ENCODE data around the gene LHX4.

Gene LHX4

DNA sequence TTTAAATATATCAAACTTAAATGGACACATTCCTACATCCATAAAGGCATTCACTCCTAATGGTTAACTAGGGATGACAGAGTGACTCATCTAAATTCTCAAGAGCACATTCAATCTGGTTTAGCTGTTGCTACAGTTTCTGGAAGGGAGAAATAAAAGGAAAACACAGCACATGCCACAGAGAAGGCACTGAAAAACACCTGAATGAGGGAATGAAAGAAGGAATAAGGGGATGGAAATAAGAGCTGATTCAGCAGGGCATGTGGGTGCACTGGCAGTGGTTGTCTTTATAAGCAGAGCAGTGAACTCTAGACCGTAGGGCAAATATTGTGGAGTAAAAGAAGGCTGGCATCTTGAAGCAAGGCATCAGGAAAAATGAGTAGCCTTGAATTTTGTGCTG is 79.3 kb downstream of the LHX4 start:
- no peak for DNase-seq (ENCODE audit: low read depth)

DNA sequence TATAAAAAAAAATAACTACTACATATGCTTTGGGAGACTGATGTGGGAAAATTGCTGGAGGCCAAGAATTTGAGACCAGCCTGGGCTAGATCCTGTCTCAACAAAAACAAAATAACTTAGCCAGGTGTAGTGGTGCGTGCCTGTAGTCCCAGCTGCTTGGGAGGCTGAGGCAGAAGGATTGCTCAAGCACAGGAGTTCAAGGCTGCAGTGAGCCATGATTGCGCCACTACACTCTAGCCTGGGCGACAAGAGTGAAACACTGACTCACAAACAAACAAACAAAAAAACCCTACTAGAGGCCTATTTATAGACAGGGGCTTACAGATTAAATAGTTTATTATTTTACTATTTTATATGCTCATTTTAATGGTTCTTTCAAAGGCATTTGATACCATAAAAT is 80.0 kb downstream of the LHX4 start:
- no peak for DNase-seq (ENCODE audit: low read depth)

DNA sequence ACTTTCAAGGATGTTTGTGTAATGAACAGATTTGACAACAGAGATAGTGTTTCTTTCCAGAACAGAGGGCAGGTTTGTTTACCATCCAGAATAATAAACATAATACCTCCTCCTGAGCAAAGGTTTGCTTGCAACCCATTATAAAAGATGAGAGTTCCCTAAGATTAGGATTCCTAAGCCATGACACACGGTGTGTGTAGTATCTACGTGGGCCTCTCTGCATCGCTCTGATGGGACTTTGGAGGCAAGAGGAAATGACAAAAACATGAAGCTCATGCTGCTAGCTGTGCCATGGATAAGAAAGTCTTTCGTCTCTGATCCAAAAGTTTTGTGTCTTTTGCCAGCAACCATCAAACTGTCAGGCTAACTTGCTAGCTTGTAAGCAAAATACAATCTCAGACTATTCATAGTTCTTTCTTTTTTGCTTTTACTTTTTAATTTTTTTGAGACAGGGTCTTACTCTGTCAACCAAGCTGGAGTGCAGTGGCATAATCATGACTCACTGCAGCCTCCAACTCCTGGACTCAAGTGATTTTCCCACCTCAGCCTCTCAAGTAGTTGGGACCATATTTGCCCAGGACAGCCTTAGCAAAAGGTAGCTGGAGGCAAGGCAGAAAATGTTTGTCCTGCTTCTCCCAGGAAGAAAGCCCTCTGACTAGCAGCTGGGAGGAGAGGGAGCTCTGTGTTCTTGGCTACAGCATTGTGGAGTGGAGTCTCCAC is 81.1 kb downstream of the LHX4 start:
- no peak for DNase-seq (ENCODE audit: low read depth)

DNA sequence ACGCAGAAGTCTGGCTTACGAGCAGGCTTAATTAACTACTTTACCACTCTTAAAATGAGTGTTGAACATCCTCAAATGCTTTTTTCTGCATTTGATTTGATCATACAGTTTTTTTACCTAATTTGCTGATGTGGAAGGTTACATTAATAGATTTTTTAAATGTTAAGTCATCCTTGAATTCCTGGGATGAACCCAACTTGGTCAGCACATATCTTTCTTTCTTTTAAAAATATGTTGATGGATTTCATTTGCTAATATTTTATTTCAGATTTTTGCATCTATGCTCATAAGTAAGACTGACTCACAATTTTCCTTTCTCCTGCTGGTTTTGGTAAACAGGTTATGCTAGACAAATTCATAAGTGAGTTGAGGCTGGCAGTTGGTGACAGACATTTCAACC is 82.9 kb downstream of the LHX4 start:
- no peak for DNase-seq (ENCODE audit: low read depth)

DNA sequence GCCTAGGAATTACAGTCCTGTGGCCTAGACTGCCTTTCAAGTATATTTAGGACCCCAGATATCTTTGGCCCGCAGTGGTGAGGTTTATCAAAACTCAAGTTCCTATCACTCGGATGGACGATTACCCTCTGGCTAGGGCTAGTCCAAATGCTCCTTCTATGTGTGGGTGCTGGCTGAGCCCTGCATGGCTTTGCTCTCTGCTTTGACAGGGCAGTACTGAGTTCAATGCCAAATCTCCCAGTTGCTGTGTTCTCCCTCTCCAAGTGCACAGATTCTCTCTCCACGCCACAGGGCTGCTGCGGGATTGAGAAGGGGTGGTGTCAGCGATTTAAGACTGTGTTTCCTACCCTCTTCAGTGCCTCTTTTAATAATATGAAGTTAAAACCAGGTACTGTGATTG is 97.0 kb downstream of the LHX4 start:
- DNase-seq (ENCODE audit: low read depth): no peak

Measured in T-helper 22 cell (primary cell).